NT2/D1 (cell line): ENCODE results near the gene DNAAF5.

Experiments
- DNase-seq: peaks from one replicate; pipeline ENCODE4 v3.0.0-alpha.2; 2011; ENCODE audit warnings: low read depth, low spot score
- H3K27me3 ChIP-seq: 2 replicates; pipeline ENCODE4 v1.6.0; 2011; ENCODE audit warnings: mild to moderate bottlenecking; ENCODE audit not compliant: insufficient read length, insufficient read depth
- H3K36me3 ChIP-seq: 2 replicates; pipeline ENCODE4 v1.6.1; 2011; ENCODE audit warnings: mild to moderate bottlenecking, low read length, mixed read lengths; ENCODE audit not compliant: insufficient read depth, insufficient read length
- H3K4me1 ChIP-seq: 2 replicates; pipeline ENCODE4 v1.5.1; 2011; ENCODE audit not compliant: insufficient read depth, insufficient read length
- H3K4me3 ChIP-seq: 2 replicates; pipeline ENCODE4 v1.5.1; 2011; ENCODE audit warnings: low read depth; ENCODE audit not compliant: insufficient read length
- H3K9ac ChIP-seq: 2 replicates; pipeline ENCODE4 v1.6.0; 2011; ENCODE audit warnings: low read depth; ENCODE audit not compliant: insufficient read length
- H3K9me3 ChIP-seq: 2 replicates; pipeline ENCODE4 v1.5.1; 2011; ENCODE audit warnings: mild to moderate bottlenecking, low read length; ENCODE audit not compliant: insufficient read depth
- SUZ12 ChIP-seq: IDR thresholded peaks from 2 replicates; pipeline ENCODE4 v1.6.1; 2011; ENCODE audit not compliant: insufficient read length, insufficient read depth; ENCODE audit errors: extremely low read depth
- YY1 ChIP-seq: IDR thresholded peaks from 2 replicates; pipeline ENCODE4 v1.6.1; 2011; ENCODE audit not compliant: insufficient read length, insufficient read depth
- ZNF274 ChIP-seq: IDR thresholded peaks from 2 replicates; pipeline ENCODE4 v1.6.1; 2011; ENCODE audit warnings: mild to moderate bottlenecking, low read depth, low read length

The DNAAF5 gene

GRCh38 chr7:726084-726853 is at the start of gene DNAAF5:
Gene DNAAF5 (plus strand): TSS chr7:726699. CDS start chr7:726721, 22 bp downstream.
- Histone ChIP-seq H3K4me1 (peaks cover 5% of the 10 kb centered on the region), H3K9me3 (peaks cover 44% of the 10 kb centered on the region; the same call in 1 of the 2 replicates), H3K9ac (peak within 1 kb of the TSS; percentile 96), H3K4me3 (peak within 1 kb of the TSS; percentile 92), H3K36me3 (peaks cover 60% of the 10 kb centered on the region), H3K27me3 (no peaks in the 10 kb centered on the region)
- DNase-seq, result peak; percentile 90
- no peak for TF ChIP-seq SUZ12
- TF ChIP-seq YY1, result peak; percentile 90
- no peak for TF ChIP-seq ZNF274

DNA sequence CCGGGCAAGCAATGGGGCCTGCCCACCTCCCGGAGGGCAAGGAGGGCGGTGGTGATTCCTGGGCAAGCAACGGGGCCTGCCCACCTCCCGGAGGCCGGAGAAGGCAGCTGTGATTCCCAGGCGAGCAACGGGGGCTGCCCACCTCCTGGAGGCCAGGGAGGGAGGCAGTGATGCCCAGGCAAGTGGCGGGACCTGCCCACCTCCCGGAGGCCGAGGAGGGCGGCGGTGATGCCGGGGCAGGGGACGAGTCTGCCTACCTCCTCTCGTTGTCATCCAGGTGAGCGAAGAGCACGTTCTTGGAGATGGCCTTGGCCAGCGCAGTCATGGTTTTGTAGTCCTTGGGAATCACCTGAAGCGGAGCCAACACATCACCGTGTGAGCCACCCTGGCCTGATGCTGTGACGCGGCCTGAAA is 49.5 kb upstream of the DNAAF5 start:
- Histone ChIP-seq H3K9me3 (peaks cover 26% of the 10 kb centered on the region; the same call in 1 of the 2 replicates), H3K27me3 (no peaks in the 10 kb centered on the region), H3K36me3 (peaks cover 76% of the 10 kb centered on the region), H3K4me1 (no peaks in the 10 kb centered on the region), H3K4me3 (no peak overlapping the region), H3K9ac (no peak overlapping the region)
- DNase-seq, result no peak
- no peak for TF ChIP-seq SUZ12
- no peak for TF ChIP-seq ZNF274
- TF ChIP-seq YY1, result no peak

- Histone ChIP-seq H3K4me3 (no peak overlapping the region), H3K4me1 (no peaks in the 10 kb centered on the region), H3K9ac (no peak overlapping the region), H3K9me3 (peaks cover 51% of the 10 kb centered on the region), H3K36me3 (peaks cover 77% of the 10 kb centered on the region), H3K27me3 (no peaks in the 10 kb centered on the region)
- TF ChIP-seq SUZ12 (no peak), ZNF274 (no peak), YY1 (no peak)
- no peak for DNase-seq
Observed at GRCh38 chr7:680411-681127, 45.9 kb upstream of the DNAAF5 start.

DNA sequence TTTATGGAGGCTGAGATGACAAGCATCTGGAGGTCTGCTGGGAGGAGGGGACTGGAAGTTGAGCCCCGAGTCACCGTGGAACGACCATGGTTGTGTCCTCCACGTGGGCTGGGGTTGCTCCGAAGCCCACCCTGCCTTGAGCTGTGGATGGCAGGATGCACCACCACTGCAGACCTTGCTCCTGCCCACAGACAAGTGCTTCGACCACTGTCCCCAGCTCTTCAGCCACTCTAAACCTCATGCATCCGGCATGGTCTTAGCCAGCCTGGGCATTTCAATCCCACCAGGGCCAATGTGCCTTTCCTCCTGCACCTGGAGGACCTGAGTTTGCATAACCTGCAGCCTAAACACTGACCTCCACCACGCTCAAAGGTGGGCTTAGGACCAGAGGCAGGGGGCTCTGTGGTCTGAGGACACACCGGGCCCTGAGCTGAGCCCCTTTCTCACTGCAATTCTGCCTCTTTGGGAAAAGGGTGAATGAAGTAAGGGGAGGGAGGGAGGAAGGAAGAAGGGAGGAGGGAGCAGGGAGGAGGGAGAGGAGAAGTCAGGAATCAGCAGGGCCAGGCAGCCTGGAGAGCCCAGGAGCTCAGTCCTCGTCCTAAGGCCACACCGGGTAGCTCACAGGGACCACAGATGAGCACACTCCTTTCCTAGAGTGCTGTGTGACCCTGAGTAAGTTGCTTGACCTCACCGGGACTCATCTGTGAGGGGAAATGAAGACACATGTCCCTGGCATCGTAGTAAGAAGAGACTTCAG is 44.8 kb upstream of the DNAAF5 start:
- Histone ChIP-seq H3K9me3 (peaks cover 63% of the 10 kb centered on the region), H3K4me1 (no peaks in the 10 kb centered on the region), H3K4me3 (no peak overlapping the region), H3K27me3 (no peaks in the 10 kb centered on the region), H3K36me3 (peaks cover 66% of the 10 kb centered on the region), H3K9ac (no peak overlapping the region)
- TF ChIP-seq ZNF274, result no peak
- TF ChIP-seq SUZ12, result no peak
- no peak for TF ChIP-seq YY1
- DNase-seq, result no peak

DNA sequence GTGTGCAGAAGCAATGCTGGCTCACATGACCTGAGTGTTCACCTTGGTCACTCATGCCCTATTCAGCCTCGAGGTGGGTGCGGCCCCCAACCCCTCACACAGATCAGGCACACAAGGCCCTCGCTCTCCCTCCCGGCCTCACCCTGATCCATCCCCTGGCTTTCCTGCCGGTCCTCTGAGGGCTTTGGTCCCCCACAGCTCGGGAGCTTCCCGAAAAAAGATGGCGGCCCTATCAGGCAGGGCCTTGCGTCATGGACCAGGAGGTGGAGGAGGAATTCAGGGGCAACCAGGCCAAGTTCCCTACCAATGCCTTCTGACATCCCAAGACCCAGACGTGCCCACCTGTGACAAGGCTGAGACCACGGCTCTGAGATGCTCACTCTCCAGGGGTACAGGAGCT is 43.7 kb upstream of the DNAAF5 start:
- peaks cover 73% of the 10 kb centered on the region for H3K9me3 ChIP-seq
- no peak overlapping the region for H3K9ac ChIP-seq
- DNase-seq, result no peak
- H3K4me3 ChIP-seq, result no peak overlapping the region
- H3K27me3 ChIP-seq, result no peaks in the 10 kb centered on the region
- TF ChIP-seq SUZ12 (no peak), ZNF274 (no peak), YY1 (no peak)
- peaks cover 55% of the 10 kb centered on the region for H3K36me3 ChIP-seq
- no peaks in the 10 kb centered on the region for H3K4me1 ChIP-seq

- DNase-seq, result no peak
- no peak overlapping the region for H3K4me3 ChIP-seq
- peaks cover 82% of the 10 kb centered on the region for H3K9me3 ChIP-seq
- no peak overlapping the region for H3K9ac ChIP-seq
- H3K27me3 ChIP-seq, result no peaks in the 10 kb centered on the region
- H3K4me1 ChIP-seq, result no peaks in the 10 kb centered on the region
- TF ChIP-seq SUZ12 (no peak), ZNF274 (no peak), YY1 (no peak)
- peaks cover 51% of the 10 kb centered on the region for H3K36me3 ChIP-seq
Observed at GRCh38 chr7:683526-684205, 42.8 kb upstream of the DNAAF5 start.

GRCh38 chr7:684416-684815 is 42.1 kb upstream of the DNAAF5 start:
- Histone ChIP-seq H3K36me3 (peaks cover 46% of the 10 kb centered on the region), H3K4me3 (no peak overlapping the region), H3K4me1 (no peaks in the 10 kb centered on the region), H3K27me3 (no peaks in the 10 kb centered on the region), H3K9ac (no peak overlapping the region), H3K9me3 (peaks cover 89% of the 10 kb centered on the region)
- DNase-seq, result no peak
- TF ChIP-seq ZNF274 (no peak), SUZ12 (no peak), YY1 (no peak)
